ENCODE data around the gene WWOX. TPM values are rescaled to one million over a fixed set of nuclear protein-coding genes. Genes with fewer than 3 reads are reported as not detected.

WWOX gene
- total and polyA plus RNA-seq, 2 of the 8 experiments (the other 6 are each of a cell fraction or from before 2014, with no cell fraction given): 5.4 to 16.7 TPM

- H3K4ac ChIP-seq (replicated peaks; ENCODE audit: insufficient read length, low read depth, low read length): no peak overlapping the region
- H3K4me1 ChIP-seq (replicated peaks in 1 of 4; ENCODE audit: control insufficient read depth in 3 of 4, insufficient read depth in 4 of 4, low read length in 3 of 4): peaks cover 0 to 15% (median 5%) of the 10 kb centered on the region in 4 experiments; a peak in 5 of 7 replicates
- H2BK5ac ChIP-seq (ENCODE audit: low read depth, low read length): no peak overlapping the region
- H2AFZ ChIP-seq (ENCODE audit: low read length): no peak overlapping the region
- no peaks in the 10 kb centered on the region for H3K9me3 ChIP-seq (ENCODE audit: insufficient read depth in 2 of 2, low read depth in 1 of 2, low read length in 1 of 2)
- H3K9ac ChIP-seq (replicated peaks in 1 of 4; ENCODE audit: extremely low read depth in 1 of 4, low read depth in 3 of 4, low read length in 3 of 4): no peak overlapping the region
- no peak overlapping the region for H3K56ac ChIP-seq (replicated peaks; ENCODE audit: insufficient read length, low read depth, low read length)
- H3K79me2 ChIP-seq (ENCODE audit: control insufficient read depth in 1 of 2, insufficient read depth in 2 of 2, low read length in 2 of 2): no peaks in the 10 kb centered on the region
- H3K4me2 ChIP-seq (ENCODE audit: insufficient read depth in 1 of 2, low read depth in 2 of 2, low read length in 2 of 2): no peak overlapping the region
- H4K20me1 ChIP-seq (replicated peaks in 1 of 2; ENCODE audit: control insufficient read depth in 1 of 2, insufficient read depth in 2 of 2, low read length in 2 of 2): no peaks in the 10 kb centered on the region
- H3K18ac ChIP-seq (ENCODE audit: extremely low read depth, low read length): no peak overlapping the region
- H3K27ac ChIP-seq (ENCODE audit: low read depth, low read length): no peak overlapping the region
- no peak overlapping the region for H4K5ac ChIP-seq (ENCODE audit: insufficient read length, low read depth, low read length)
- no peak overlapping the region for H4K91ac ChIP-seq (replicated peaks; ENCODE audit: insufficient read length, low read length)
- ChIA-PET POLR2A (ENCODE audit: partially characterized antibody) (no interaction called here), CTCF (ENCODE audit: partially characterized antibody) (no interaction called here)
- no peak overlapping the region for H2BK15ac ChIP-seq (ENCODE audit: low read length)
- FAIRE-seq (no peak), DNase-seq (ENCODE audit: low read depth in 1 of 2, low spot score in 2 of 2) (no peak)
- H3K14ac ChIP-seq (ENCODE audit: insufficient read length): no peak overlapping the region
- H3K27me3 ChIP-seq (replicated peaks in 1 of 4; ENCODE audit: control insufficient read depth in 3 of 4, extremely low read depth in 1 of 4, insufficient read depth in 3 of 4, low read length in 3 of 4): no peaks in the 10 kb centered on the region; a peak in 1 of 7 replicates
- H2AK5ac ChIP-seq (ENCODE audit: low read depth, low read length): no peak overlapping the region
- no peak overlapping the region for H4K8ac ChIP-seq (ENCODE audit: extremely low read depth, insufficient read depth, low read length)
- H3K4me3 ChIP-seq (ENCODE audit: extremely low read depth in 1 of 4, insufficient read depth in 2 of 4, low read depth in 3 of 4, low read length in 4 of 4): no peak overlapping the region
- H2BK20ac ChIP-seq (ENCODE audit: low read length): no peak overlapping the region
- 97% methylated on average over 4 of the region's 4 CpGs; no CpG with 5 or more reads in 1 of the 2 experiments for WGBS, 2 experiments (ENCODE audit: extremely low coverage in 1 of 2, insufficient coverage in 1 of 2, insufficient read length in 1 of 2, insufficient replicate concordance in 2 of 2, low coverage in 1 of 2, low lambda C conversion rate in 2 of 2, missing lambda C conversion rate in 1 of 2)
- H2BK12ac ChIP-seq (ENCODE audit: low read depth, low read length): no peak overlapping the region
- no peak overlapping the region for H2BK120ac ChIP-seq (replicated peaks; ENCODE audit: low read depth, low read length)
- H3K23me2 ChIP-seq (ENCODE audit: low read depth, low read length): no peaks in the 10 kb centered on the region
- H3K23ac ChIP-seq (ENCODE audit: insufficient read length): no peak overlapping the region
- H3K79me1 ChIP-seq (ENCODE audit: low read depth, low read length): no peaks in the 10 kb centered on the region
- no peaks in the 10 kb centered on the region for H3K36me3 ChIP-seq (ENCODE audit: control insufficient read depth in 2 of 4, insufficient read depth in 4 of 4, low read length in 3 of 4)
- TF ChIP-seq TBP (IDR thresholded peaks at IDR 0.05; ENCODE audit: low read depth, low read length): no peak
- TF ChIP-seq YY1 (IDR thresholded peaks at IDR 0.05; ENCODE audit: low read depth, low read length): no peak
- no peak for TF ChIP-seq RXRA (IDR thresholded peaks at IDR 0.05; ENCODE audit: insufficient read depth, low read depth, low read length)
- TF ChIP-seq KDM1A (IDR thresholded peaks at IDR 0.05; ENCODE audit: borderline replicate concordance, low read length): no peak
- no peak for TF ChIP-seq GTF2F1 (IDR thresholded peaks at IDR 0.05; ENCODE audit: borderline replicate concordance, low read depth, low read length)
Observed at GRCh38 chr16:79206889-79207288, 1107.4 kb downstream of the WWOX start.

Measured in H1 (cell line).